Upper lobe of left lung (tissue), 6 donors: ENCODE measurements around the gene KCNG1. TPM values are rescaled to one million over a fixed set of nuclear protein-coding genes. Genes with fewer than 3 reads are reported as not detected.

ENCODE experiments used
- ATAC-seq, 2 donors: fragments of 200-7000 bp; cut with Tn5 transposase; one replicate each; pipeline ENCODE4 v1.9.1; 2022; ENCODE audit warnings: mild to moderate bottlenecking in 2 of 2, moderate library complexity in 2 of 2; ENCODE audit not compliant: low FRiP score in 2 of 2
- DNase-seq, 2 donors: peaks; one replicate each; pipeline ENCODE4 v3.0.0-alpha.2; 2019 to 2020
- H3K27ac ChIP-seq, 4 donors: fragments of 200-600 bp; sonication (generic); one replicate each; pipeline ENCODE4 v1.5.1; 2016 to 2019
- H3K27me3 ChIP-seq, 4 donors: fragments of 200-600 bp; sonication (generic); one replicate each; pipeline ENCODE4 v1.5.1; 2017 to 2019
- H3K36me3 ChIP-seq, 4 donors: fragments of 200-600 bp; sonication (generic); one replicate each; pipeline ENCODE4 v1.5.1; 2016 to 2019
- H3K4me1 ChIP-seq, 4 donors: fragments of 200-600 bp; sonication (generic); one replicate each; pipeline ENCODE4 v1.5.1; 2018 to 2019
- H3K4me3 ChIP-seq, 4 donors: fragments of 200-600 bp; sonication (generic); one replicate each; pipeline ENCODE4 v1.5.1; 2017 to 2019; ENCODE audit warnings: mild to moderate bottlenecking in 2 of 4, moderate library complexity in 1 of 4
- H3K9me3 ChIP-seq, 4 donors: fragments of 200-600 bp; sonication (generic); one replicate each; pipeline ENCODE4 v1.5.1; 2018 to 2019
- CTCF ChIP-seq, 6 experiments: fragments of 450-650 bp in 4 of 6; fragments of 200-600 bp in 2 of 6; sonication (generic) in 2 of 6; IDR thresholded peaks; one replicate each; pipeline ENCODE4 v1.5.1; 2016 to 2019; ENCODE audit warnings: antibody characterized with exemption in 6 of 6
- EP300 ChIP-seq, 4 donors: sonication (generic); formaldehyde crosslinking; IDR thresholded peaks; one replicate each; pipeline ENCODE4 v1.5.1; 2017; ENCODE audit warnings: antibody characterized with exemption in 4 of 4, control low read depth in 2 of 4
- POLR2A ChIP-seq, 4 donors: fragments of 450-650 bp; IDR thresholded peaks; one replicate each; pipeline ENCODE4 v1.5.1; 2016 to 2017; ENCODE audit warnings: antibody characterized with exemption in 4 of 4, mild to moderate bottlenecking in 2 of 4
- POLR2AphosphoS5 ChIP-seq, 2 donors: sonication (generic); formaldehyde crosslinking; IDR thresholded peaks; one replicate each; pipeline ENCODE4 v1.5.1; 2017; ENCODE audit warnings: antibody characterized with exemption in 2 of 2
- whole genome bisulfite sequencing, 2 donors: methylation state at CpG; one replicate each; pipeline ENCODE4 v1.1.5; 2017 to 2018; 5-methylcytosine and 5-hydroxymethylcytosine counted together
- total RNA-seq, 6 donors: library from RNA; depleted of rRNA in 4 of 6; stranded (reverse); fragments of >200 nt in 4 of 6; gene quantifications; one replicate each; pipeline versions ENCODE4 v1.1.0 to v1.2.1, GENCODE V29; 2016 to 2021
- donor health status: DM: no; HTN: no; CAD: no; lungs with moderate emphysema.
- donor health status: DM: no; HTN: yes; CAD: no; lungs with severe emphysema.

Gene KCNG1
- total RNA-seq, 6 donors from 2014 or later: 0.17 to 0.37 (median 0.25) TPM; not detected in 2

GRCh38 chr20:51029963-51030920 is 7.3 kb upstream of the KCNG1 start:
- no peaks in the 10 kb centered on the region for H3K36me3 ChIP-seq
- WGBS, 2 donors: 51 to 56% methylated on average over 17 of the region's 17 CpGs
- no peak overlapping the region for H3K27ac ChIP-seq
- no peaks in the 10 kb centered on the region for H3K4me1 ChIP-seq
- TF ChIP-seq POLR2AphosphoS5 (IDR thresholded peaks at IDR 0.05) (no peak), EP300 (IDR thresholded peaks at IDR 0.05) (no peak), POLR2A (IDR thresholded peaks at IDR 0.05) (no peak), CTCF (IDR thresholded peaks at IDR 0.05) (no peak)
- no peaks in the 10 kb centered on the region for H3K9me3 ChIP-seq
- ATAC-seq (peak in 1 of 2 donors; percentile 46), DNase-seq (no peak)
- no peaks in the 10 kb centered on the region for H3K27me3 ChIP-seq
- no peak overlapping the region for H3K4me3 ChIP-seq

GRCh38 chr20:51029556-51029955 is 6.6 kb upstream of the KCNG1 start:
- DNase-seq: no peak
- no peak for TF ChIP-seq CTCF (IDR thresholded peaks at IDR 0.05)
- TF ChIP-seq POLR2AphosphoS5 (IDR thresholded peaks at IDR 0.05): no peak
- TF ChIP-seq EP300 (IDR thresholded peaks at IDR 0.05): no peak
- no peak for TF ChIP-seq POLR2A (IDR thresholded peaks at IDR 0.05)
- WGBS, 2 donors: 76 to 86% methylated on average over 1 of the region's 1 CpG

GRCh38 chr20:51028616-51029212 is 5.8 kb upstream of the KCNG1 start:
- Histone ChIP-seq H3K36me3 (no peaks in the 10 kb centered on the region), H3K4me3 (no peak overlapping the region), H3K27me3 (peaks cover 0 to 3% (median 1%) of the 10 kb centered on the region in 4 donors), H3K4me1 (peaks cover 0 to 2% (median under 1%) of the 10 kb centered on the region in 4 donors), H3K9me3 (no peaks in the 10 kb centered on the region), H3K27ac (no peak overlapping the region)
- DNase-seq: no peak
- no peak for TF ChIP-seq POLR2A (IDR thresholded peaks at IDR 0.05)
- no peak for ATAC-seq
- WGBS, 2 donors: 23 to 31% methylated on average over 10 of the region's 10 CpGs

More at GRCh38 chr20:51029556-51029955, 6.6 kb upstream of the KCNG1 start:
- ATAC-seq: no peak
- Histone ChIP-seq H3K9me3 (no peaks in the 10 kb centered on the region), H3K27me3 (no peaks in the 10 kb centered on the region), H3K4me3 (no peak overlapping the region), H3K27ac (no peak overlapping the region), H3K4me1 (no peaks in the 10 kb centered on the region), H3K36me3 (no peaks in the 10 kb centered on the region)

GRCh38 chr20:51027035-51027795 is 4.3 kb upstream of the KCNG1 start:
- TF ChIP-seq POLR2AphosphoS5 (IDR thresholded peaks at IDR 0.05) (no peak), CTCF (IDR thresholded peaks at IDR 0.05) (no peak), POLR2A (IDR thresholded peaks at IDR 0.05) (no peak), EP300 (IDR thresholded peaks at IDR 0.05) (no peak)
- H3K9me3 ChIP-seq: no peaks in the 10 kb centered on the region
- peaks cover 8 to 17% (median 15%) of the 10 kb centered on the region in 4 donors for H3K4me1 ChIP-seq
- no peaks in the 10 kb centered on the region for H3K36me3 ChIP-seq
- 58 to 72% methylated on average over 5 of the region's 5 CpGs for WGBS, 2 donors
- peaks cover 0 to 18% (median 12%) of the 10 kb centered on the region in 4 donors for H3K27me3 ChIP-seq
- ATAC-seq (no peak), DNase-seq (no peak)
- H3K27ac ChIP-seq: no peak overlapping the region
- H3K4me3 ChIP-seq: no peak overlapping the region

GRCh38 chr20:51026269-51026668 is 3.4 kb upstream of the KCNG1 start:
- DNase-seq (no peak), ATAC-seq (no peak)
- H3K27ac ChIP-seq: no peak overlapping the region
- no peaks in the 10 kb centered on the region for H3K36me3 ChIP-seq
- no peak overlapping the region for H3K4me3 ChIP-seq
- peaks cover 0 to 24% (median 14%) of the 10 kb centered on the region in 4 donors for H3K27me3 ChIP-seq
- no peaks in the 10 kb centered on the region for H3K9me3 ChIP-seq
- TF ChIP-seq POLR2AphosphoS5 (IDR thresholded peaks at IDR 0.05) (no peak), CTCF (IDR thresholded peaks at IDR 0.05) (no peak), POLR2A (IDR thresholded peaks at IDR 0.05) (no peak), EP300 (IDR thresholded peaks at IDR 0.05) (no peak)
- WGBS, 2 donors: 49% methylated on average over 4 of the region's 4 CpGs
- H3K4me1 ChIP-seq: peaks cover 8 to 17% (median 15%) of the 10 kb centered on the region in 4 donors
